GM19351 (cell line): ENCODE data around the gene PDGFC.

Source experiments
- ATAC-seq: cut with Tn5 transposase; IDR thresholded peaks from one replicate; pipeline ENCODE4 v1.9.1; 2021; ENCODE audit warnings: mild to moderate bottlenecking, moderate library complexity; ENCODE audit not compliant: unreplicated experiment

Gene PDGFC

GRCh38 chr4:156756118-156756517, 215.5 kb downstream of the PDGFC start:
- ATAC-seq: no peak

GRCh38 chr4:156754832-156755570, 216.6 kb downstream of the PDGFC start:
- ATAC-seq: no peak

GRCh38 chr4:156751486-156751885, 220.1 kb downstream of the PDGFC start:
- no peak for ATAC-seq

- ATAC-seq: no peak
Measured at GRCh38 chr4:156749426-156750403, 221.9 kb downstream of the PDGFC start.

- no peak for ATAC-seq
Measured at GRCh38 chr4:156746111-156746510, 225.5 kb downstream of the PDGFC start.

GRCh38 chr4:156738766-156739165, 232.8 kb downstream of the PDGFC start:
- no peak for ATAC-seq

- no peak for ATAC-seq
Measured at GRCh38 chr4:156734965-156735895, 236.4 kb downstream of the PDGFC start.

- ATAC-seq: no peak
Measured at GRCh38 chr4:156733582-156733981, 238.0 kb downstream of the PDGFC start.

- ATAC-seq: no peak
Measured at GRCh38 chr4:156732634-156733033, 239.0 kb downstream of the PDGFC start.

- ATAC-seq: no peak
Measured at GRCh38 chr4:156729416-156729815, 242.2 kb downstream of the PDGFC start.

GRCh38 chr4:156725257-156725656, 246.3 kb downstream of the PDGFC start:
- no peak for ATAC-seq

GRCh38 chr4:156723951-156724668, 247.5 kb downstream of the PDGFC start:
- no peak for ATAC-seq

- ATAC-seq: no peak
Measured at GRCh38 chr4:156718226-156718625, 253.4 kb downstream of the PDGFC start.

- ATAC-seq: no peak
Measured at GRCh38 chr4:156711193-156711590, 260.4 kb downstream of the PDGFC start.
